GM13976 (cell line): ENCODE results near the gene TMEM132A.

Source experiments
- DNase-seq: peaks from one replicate; pipeline ENCODE4 v3.0.0; 2012; ENCODE audit warnings: low spot score
- in situ Hi-C: fragments of 300-500 bp; cut with MboI; formaldehyde crosslinking; loops from one replicate; pipeline ENCODE4 v1.12.0; 2022; ENCODE audit warnings: low sequenced_read_pairs, mixed read lengths, inconsistent platforms; ENCODE audit not compliant: unreplicated experiment
- TF ChIP-seq, protein P1 (sequence below): IDR thresholded peaks from 2 replicates; pipeline ENCODE4 v1.5.1; 2012; ENCODE audit warnings: borderline replicate concordance, mild to moderate bottlenecking; ENCODE audit not compliant: insufficient read depth; ENCODE audit errors: extremely low read depth, missing control alignments, control extremely low read depth

The TMEM132A gene

DNA sequence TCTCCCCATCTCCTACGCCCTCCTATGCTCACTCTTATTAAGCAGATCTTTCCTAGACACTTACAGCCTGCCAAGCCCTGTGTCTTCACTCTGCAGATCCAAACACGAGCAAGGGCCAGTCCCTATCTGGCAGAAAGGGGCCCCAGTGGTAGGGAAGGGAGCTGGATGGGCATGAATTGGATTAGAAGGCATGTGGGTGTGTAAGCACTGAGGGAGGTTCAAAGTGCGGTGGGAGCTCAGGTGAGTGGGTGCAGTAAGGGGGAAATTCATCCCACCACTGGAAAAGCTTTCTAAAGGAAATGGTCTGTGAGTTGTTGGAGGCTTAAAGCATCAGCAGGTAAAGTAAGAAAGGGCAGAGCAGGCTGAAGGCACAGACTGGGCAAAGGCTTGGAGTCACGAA lies 5.5 kb downstream of the TMEM132A start:
- TF ChIP-seq, protein P1, sequence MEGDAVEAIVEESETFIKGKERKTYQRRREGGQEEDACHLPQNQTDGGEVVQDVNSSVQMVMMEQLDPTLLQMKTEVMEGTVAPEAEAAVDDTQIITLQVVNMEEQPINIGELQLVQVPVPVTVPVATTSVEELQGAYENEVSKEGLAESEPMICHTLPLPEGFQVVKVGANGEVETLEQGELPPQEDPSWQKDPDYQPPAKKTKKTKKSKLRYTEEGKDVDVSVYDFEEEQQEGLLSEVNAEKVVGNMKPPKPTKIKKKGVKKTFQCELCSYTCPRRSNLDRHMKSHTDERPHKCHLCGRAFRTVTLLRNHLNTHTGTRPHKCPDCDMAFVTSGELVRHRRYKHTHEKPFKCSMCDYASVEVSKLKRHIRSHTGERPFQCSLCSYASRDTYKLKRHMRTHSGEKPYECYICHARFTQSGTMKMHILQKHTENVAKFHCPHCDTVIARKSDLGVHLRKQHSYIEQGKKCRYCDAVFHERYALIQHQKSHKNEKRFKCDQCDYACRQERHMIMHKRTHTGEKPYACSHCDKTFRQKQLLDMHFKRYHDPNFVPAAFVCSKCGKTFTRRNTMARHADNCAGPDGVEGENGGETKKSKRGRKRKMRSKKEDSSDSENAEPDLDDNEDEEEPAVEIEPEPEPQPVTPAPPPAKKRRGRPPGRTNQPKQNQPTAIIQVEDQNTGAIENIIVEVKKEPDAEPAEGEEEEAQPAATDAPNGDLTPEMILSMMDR, result no peak
- in situ Hi-C loops, result no loop called here
- no peak for DNase-seq

DNA sequence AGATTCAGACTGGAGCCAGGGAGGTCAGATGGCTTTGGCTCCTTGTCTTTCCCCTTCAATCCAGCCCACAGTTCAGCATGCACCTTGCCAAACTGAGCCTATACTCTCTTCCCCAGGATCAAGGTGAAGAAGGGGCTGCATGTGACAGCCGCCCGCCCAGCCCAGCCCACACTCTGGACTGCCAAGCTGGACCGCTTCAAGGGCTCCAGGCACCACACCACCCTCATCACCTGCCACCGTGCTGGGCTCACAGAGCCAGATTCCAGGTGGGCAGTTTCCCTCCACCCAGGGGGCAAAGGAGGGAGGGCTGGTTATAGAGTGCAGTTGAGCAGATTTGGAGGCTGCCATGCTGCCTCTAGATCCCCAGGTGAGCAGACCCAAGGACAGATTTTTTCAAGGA lies 6.1 kb downstream of the TMEM132A start:
- TF ChIP-seq, protein P1, result no peak
- no peak for DNase-seq
- in situ Hi-C loops, result no loop called here

DNA sequence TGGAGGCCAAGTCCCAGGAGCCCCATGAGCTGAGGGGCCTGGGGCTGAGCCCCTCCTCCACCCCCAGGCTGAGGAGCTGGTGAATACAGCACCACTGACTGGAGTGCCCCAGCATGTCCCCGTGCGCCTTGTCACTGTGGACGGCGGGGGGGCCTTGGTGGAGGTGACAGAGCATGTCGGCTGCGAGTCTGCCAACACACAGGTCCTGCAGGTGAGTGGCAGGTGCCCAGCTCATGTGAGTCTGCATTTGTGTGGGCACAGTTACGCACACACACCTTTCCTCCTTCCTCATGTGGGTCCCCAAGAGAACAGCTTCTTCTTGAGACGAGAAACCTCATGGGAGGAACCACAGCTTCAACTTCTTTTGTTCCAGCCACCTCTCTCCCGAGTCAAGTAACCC lies 7.7 kb downstream of the TMEM132A start:
- TF ChIP-seq, protein P1, result no peak
- no peak for DNase-seq
- in situ Hi-C loops, result no loop called here

DNA sequence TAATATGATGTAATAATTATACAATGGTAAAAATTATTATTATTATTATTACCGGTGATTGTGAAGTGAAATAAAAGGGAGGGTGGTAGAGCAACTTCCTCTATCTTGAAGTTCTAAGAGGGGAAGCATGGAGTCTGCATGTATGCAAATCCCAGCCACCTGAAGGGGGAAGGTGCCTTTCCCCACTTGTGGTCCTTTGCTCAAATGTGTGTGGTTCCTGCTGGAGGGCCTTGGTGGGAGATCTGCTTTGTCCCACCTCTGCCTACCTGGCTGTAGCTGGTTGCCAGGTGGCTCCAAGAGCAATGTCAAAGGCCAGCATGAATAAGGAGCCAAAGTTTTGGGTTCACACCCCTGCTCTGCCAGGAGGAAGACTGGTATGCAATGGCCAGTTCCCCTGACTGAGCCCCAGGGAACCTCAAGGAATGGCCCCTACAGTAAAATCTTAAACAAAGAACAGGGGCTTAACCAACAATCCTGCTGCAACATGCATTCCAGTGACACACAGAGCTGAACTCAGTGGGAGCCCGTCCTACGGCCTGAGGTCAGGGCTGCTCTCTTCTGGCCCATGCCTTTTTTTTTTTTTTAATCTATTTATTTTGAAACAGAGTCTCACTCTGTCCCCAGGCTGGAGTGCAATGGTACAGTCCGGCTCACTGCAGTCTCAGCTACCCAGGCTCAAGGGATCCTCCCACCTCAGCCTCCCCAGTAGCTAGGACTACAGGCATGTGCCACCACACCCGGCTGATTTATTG lies 8.5 kb downstream of the TMEM132A start:
- in situ Hi-C loops, result no loop called here
- DNase-seq, result peak; percentile 47
- TF ChIP-seq, protein P1, result no peak

DNA sequence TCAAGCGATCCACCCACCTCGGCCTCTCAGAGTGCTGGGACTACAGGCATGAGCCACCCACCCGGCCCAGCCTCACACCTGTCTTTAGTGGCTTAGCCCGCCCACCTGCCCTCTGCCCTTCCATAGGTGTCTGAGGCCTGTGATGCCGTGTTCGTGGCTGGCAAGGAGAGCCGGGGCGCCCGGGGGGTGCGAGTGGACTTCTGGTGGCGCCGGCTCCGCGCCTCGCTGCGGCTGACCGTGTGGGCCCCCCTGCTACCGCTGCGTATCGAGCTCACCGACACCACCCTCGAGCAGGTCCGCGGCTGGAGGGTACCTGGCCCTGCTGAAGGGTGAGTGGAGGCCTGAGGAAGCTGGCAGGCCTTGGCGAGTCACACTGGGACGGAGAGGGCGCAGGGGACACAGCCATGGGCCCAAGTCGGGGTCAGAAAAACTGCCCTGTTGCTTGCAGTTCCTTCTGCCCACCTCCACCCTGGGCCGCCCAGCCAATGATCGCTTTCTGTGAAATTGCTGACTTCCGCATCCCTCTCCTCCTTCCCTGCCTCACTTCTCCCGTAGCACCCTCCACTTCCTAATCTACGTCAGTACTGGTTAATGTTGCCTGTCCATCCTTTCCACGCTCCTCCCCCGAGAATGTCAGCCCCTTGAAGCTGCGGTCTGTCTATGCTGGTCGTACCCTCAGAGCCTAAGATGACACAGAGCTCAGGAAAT lies 9.3 kb downstream of the TMEM132A start:
- in situ Hi-C loops, result no loop called here
- DNase-seq, result no peak
- TF ChIP-seq, protein P1, result no peak

DNA sequence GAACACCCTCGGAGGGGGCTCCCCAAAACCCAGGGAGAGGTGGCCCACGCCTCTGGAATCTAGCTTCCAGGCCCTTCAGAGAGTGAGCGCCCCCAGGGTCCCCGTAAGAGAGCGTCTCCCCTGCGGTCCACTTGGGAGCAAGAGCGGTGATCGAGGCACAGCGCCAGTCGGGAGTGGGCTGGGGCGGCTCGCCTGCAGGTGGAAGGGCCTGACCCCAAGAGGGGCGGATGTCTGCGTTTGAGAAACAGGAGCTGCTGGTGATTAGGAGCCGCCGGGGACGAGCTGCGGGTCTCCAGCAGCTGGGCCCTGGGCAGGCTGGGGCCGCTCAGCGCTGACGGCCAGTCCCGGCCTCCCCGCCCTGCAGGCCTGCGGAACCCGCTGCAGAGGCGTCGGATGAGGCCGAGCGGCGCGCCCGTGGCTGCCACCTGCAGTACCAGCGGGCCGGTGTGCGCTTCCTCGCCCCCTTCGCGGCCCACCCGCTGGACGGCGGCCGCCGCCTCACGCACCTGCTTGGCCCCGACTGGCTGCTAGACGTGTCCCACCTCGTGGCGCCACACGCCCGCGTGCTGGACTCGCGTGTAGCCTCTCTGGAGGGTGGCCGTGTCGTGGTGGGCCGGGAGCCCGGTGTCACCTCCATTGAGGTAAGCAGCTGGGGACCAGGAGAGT lies 10.0 kb downstream of the TMEM132A start:
- TF ChIP-seq, protein P1, result no peak
- no peak for DNase-seq
- in situ Hi-C loops, result no loop called here
